HUES6 (cell line): ENCODE results near the gene CEBPZ.
"Not testable (repeated sequence)": the region's sequence is repeated elsewhere in the genome, so short reads cannot be mapped to it uniquely, and the experiment has no call there.

Experiments
- H3K27ac ChIP-seq: 2 replicates; pipeline ENCODE4 v1.7.0; 2013; ENCODE audit warnings: low read depth, mild to moderate bottlenecking, low read length, inconsistent platforms
- H3K27me3 ChIP-seq: 2 replicates; pipeline ENCODE4 v1.6.1; 2013; ENCODE audit warnings: low read length; ENCODE audit not compliant: control insufficient read depth, insufficient read depth
- H3K36me3 ChIP-seq: 2 replicates; pipeline ENCODE4 v1.6.1; 2013; ENCODE audit warnings: low read length; ENCODE audit not compliant: control insufficient read depth, insufficient read depth
- H3K4me1 ChIP-seq: 2 replicates; pipeline ENCODE4 v1.6.1; 2013; ENCODE audit warnings: low read length; ENCODE audit not compliant: control insufficient read depth, insufficient read depth
- H3K4me3 ChIP-seq: 2 replicates; pipeline ENCODE4 v1.5.1; 2013; ENCODE audit warnings: low read depth, low read length
- H3K9ac ChIP-seq: one replicate; pipeline ENCODE4 v1.6.1; 2013; ENCODE audit warnings: mild to moderate bottlenecking, low read length
- H3K9me3 ChIP-seq: 2 replicates; pipeline ENCODE4 v1.6.1; 2013; ENCODE audit warnings: low read depth, low read length; ENCODE audit not compliant: control insufficient read depth, insufficient read depth

The CEBPZ gene

GRCh38 chr2:37215250-37215649 lies 16.1 kb downstream of the CEBPZ start:
- Histone ChIP-seq H3K27ac (peak overlapping the region; percentile 4; the same call in 1 of the 2 replicates), H3K4me1 (no peaks in the 10 kb centered on the region; the same call in 1 of the 2 replicates), H3K9ac (no peak overlapping the region), H3K4me3 (no peak overlapping the region), H3K9me3 (peaks cover 1% of the 10 kb centered on the region), H3K36me3 (peaks cover 91% of the 10 kb centered on the region), H3K27me3 (no peaks in the 10 kb centered on the region)

- peaks cover 98% of the 10 kb centered on the region for H3K36me3 ChIP-seq
- H3K9me3 ChIP-seq: peaks cover 22% of the 10 kb centered on the region
- no peaks in the 10 kb centered on the region for H3K27me3 ChIP-seq
- peaks cover 3% of the 10 kb centered on the region for H3K4me1 ChIP-seq
- H3K9ac ChIP-seq: no peak overlapping the region
- no peak overlapping the region for H3K27ac ChIP-seq
- no peak overlapping the region for H3K4me3 ChIP-seq
These were observed 19.5 kb downstream of the CEBPZ start for GRCh38 chr2:37211939-37212338.

DNA sequence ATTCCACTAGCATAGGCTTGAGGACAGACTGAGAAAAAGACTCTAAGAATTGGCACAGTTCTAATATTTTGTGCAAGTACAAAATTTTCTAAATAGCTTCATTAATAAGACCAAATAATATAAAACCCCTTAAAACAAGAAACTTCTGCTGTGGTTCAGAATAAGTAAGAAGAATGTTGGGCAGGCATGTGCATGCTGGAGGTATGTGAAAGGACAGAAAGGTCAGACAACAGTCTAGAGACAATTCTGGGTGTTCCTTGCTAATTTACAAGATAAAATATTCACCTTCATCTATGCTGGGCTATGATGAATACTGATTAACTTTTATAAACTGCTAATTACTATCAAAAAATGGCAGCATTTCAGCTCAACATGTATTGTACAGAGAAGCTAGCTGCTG lies 20.2 kb downstream of the CEBPZ start:
- Histone ChIP-seq H3K9me3 (peaks cover 25% of the 10 kb centered on the region), H3K27me3 (no peaks in the 10 kb centered on the region), H3K36me3 (peaks cover 98% of the 10 kb centered on the region), H3K9ac (no peak overlapping the region), H3K27ac (no peak overlapping the region), H3K4me1 (peaks cover 10% of the 10 kb centered on the region), H3K4me3 (no peak overlapping the region)

DNA sequence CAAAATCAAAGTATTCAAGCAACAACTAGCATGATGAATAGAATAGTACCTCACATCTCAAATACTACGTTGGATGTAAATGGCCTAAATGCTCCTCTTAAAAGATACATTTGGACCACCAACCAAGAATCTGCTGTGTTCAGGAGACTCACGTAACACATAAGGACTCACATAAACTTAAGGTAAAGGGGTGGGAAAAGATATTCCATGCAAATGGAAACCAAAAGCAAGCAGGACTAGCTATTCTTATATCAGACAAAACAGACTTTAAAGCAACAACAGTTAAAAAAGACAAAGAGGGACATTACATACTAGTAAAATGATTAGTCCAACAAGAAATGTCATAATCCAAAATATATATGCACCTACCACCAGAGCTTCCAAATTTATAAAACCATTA lies 24.6 kb downstream of the CEBPZ start:
- H3K9ac ChIP-seq, H3K4me3 ChIP-seq, H3K27me3 ChIP-seq: not testable (repeated sequence)
- H3K27ac ChIP-seq: peak overlapping the region; percentile 96
- H3K9me3 ChIP-seq: peaks cover 36% of the 10 kb centered on the region
- peaks cover 97% of the 10 kb centered on the region for H3K36me3 ChIP-seq
- peaks cover 19% of the 10 kb centered on the region for H3K4me1 ChIP-seq

- H3K27me3 ChIP-seq: no peaks in the 10 kb centered on the region
- peak overlapping the region; percentile 73 for H3K9ac ChIP-seq
- H3K9me3 ChIP-seq: peaks cover 36% of the 10 kb centered on the region
- peak overlapping the region; percentile 19 for H3K4me3 ChIP-seq
- H3K27ac ChIP-seq: peak overlapping the region; percentile 96
- peaks cover 19% of the 10 kb centered on the region for H3K4me1 ChIP-seq
- H3K36me3 ChIP-seq: peaks cover 97% of the 10 kb centered on the region
These were observed 25.6 kb downstream of the CEBPZ start for GRCh38 chr2:37205689-37206341.

DNA sequence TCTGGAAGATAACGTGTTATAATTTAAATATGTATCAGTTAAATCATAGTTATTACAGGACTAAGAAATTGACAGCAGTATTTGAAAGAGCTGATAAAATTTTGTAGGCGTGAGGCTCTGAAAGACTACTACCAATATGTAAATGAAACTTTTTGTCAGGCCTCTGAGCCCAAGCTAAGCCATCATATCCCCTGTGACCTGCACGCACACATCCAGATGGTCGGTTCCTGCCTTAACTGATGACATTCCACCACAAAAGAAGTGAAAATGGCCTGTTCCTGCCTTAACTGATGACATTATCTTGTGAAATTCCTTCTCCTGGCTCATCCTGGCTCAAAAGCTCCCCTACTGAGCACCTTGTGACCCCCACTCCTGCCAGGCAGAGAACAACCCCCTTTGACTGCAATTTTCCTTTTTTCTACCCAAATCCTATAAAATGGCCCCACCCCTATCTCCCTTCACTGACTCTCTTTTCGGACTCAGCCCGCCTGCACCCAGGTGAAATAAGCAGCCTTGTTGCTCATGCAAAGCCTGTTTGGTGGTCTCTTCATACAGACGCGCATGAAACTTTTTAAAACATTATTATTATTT lies 26.2 kb downstream of the CEBPZ start:
- peaks cover 34% of the 10 kb centered on the region for H3K9me3 ChIP-seq
- peak overlapping the region; percentile 73 for H3K9ac ChIP-seq
- peak overlapping the region; percentile 19 for H3K4me3 ChIP-seq
- H3K27ac ChIP-seq: peak overlapping the region; percentile 96
- peaks cover 97% of the 10 kb centered on the region for H3K36me3 ChIP-seq
- H3K27me3 ChIP-seq: not testable (repeated sequence)
- peaks cover 24% of the 10 kb centered on the region for H3K4me1 ChIP-seq

GRCh38 chr2:37203708-37204107 lies 27.7 kb downstream of the CEBPZ start:
- Histone ChIP-seq H3K36me3 (peaks cover 90% of the 10 kb centered on the region), H3K27me3 (no peaks in the 10 kb centered on the region), H3K4me3 (no peak overlapping the region), H3K9ac (no peak overlapping the region), H3K4me1 (peaks cover 38% of the 10 kb centered on the region), H3K27ac (0 out of 2 replicates have a peak overlapping the region, but pooled peaks have one; percentile 41), H3K9me3 (peaks cover 22% of the 10 kb centered on the region)

- H3K4me1 ChIP-seq: peaks cover 49% of the 10 kb centered on the region
- H3K36me3 ChIP-seq: peaks cover 71% of the 10 kb centered on the region
- H3K9ac ChIP-seq: no peak overlapping the region
- H3K27ac ChIP-seq: no peak overlapping the region
- no peak overlapping the region for H3K4me3 ChIP-seq
- H3K9me3 ChIP-seq: peaks cover 13% of the 10 kb centered on the region
- no peaks in the 10 kb centered on the region for H3K27me3 ChIP-seq
These were observed 29.6 kb downstream of the CEBPZ start for GRCh38 chr2:37201766-37202165.

GRCh38 chr2:37201208-37201607 lies 30.2 kb downstream of the CEBPZ start:
- Histone ChIP-seq H3K27me3 (no peaks in the 10 kb centered on the region), H3K9ac (no peak overlapping the region), H3K9me3 (peaks cover 11% of the 10 kb centered on the region), H3K4me1 (peaks cover 44% of the 10 kb centered on the region), H3K27ac (peak overlapping the region; percentile 36; the same call in 1 of the 2 replicates), H3K4me3 (no peak overlapping the region), H3K36me3 (peaks cover 66% of the 10 kb centered on the region)

DNA sequence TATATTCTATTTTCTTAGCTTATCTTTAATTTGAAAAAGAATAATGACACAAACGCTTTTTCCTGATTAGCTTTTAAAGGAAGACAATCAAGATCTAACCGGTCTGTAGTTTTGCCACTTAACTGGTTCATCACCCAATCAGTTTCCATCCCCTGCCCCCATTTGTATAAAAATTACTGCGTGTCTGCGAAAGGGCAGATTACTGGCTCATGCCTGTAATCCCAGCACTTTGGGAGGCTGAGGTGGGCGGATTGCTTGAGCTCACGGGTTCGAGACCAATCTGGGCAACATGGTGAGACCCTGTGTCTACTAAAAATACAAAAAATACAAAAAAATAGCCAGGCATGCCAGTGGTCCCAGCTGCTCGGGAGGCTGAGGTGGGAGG lies 32.7 kb downstream of the CEBPZ start:
- H3K4me3 ChIP-seq: peak overlapping the region; percentile 75; the same call in 1 of the 2 replicates

GRCh38 chr2:37196320-37197195 lies 34.8 kb downstream of the CEBPZ start, which contains the start of gene CEBPZOS:
Gene CEBPZOS (plus strand): TSS chr2:37196496. CDS start chr2:37199705, 3,209 bp downstream.
- peak within 1 kb of the TSS; percentile 90 for H3K9ac ChIP-seq
- peaks cover 48% of the 10 kb centered on the region for H3K4me1 ChIP-seq
- no peaks in the 10 kb centered on the region for H3K9me3 ChIP-seq
- peaks cover 22% of the 10 kb centered on the region for H3K36me3 ChIP-seq
- peak within 1 kb of the TSS; percentile 75 for H3K4me3 ChIP-seq
- H3K27ac ChIP-seq: peak within 1 kb of the TSS; percentile 75
- no peaks in the 10 kb centered on the region for H3K27me3 ChIP-seq

More for the DNA sequence above, 32.7 kb downstream of the CEBPZ start:
- no peaks in the 10 kb centered on the region for H3K27me3 ChIP-seq
- peak overlapping the region; percentile 75 for H3K27ac ChIP-seq
- H3K9me3 ChIP-seq: peaks cover 7% of the 10 kb centered on the region
- H3K9ac ChIP-seq: peak overlapping the region; percentile 90
- peaks cover 34% of the 10 kb centered on the region for H3K4me1 ChIP-seq
- H3K36me3 ChIP-seq: peaks cover 43% of the 10 kb centered on the region
